HEK293 (cell line): Measurements from ENCODE around the gene BRI3.
A peak's percentile ranks its signal among the peaks of the same experiment; 100 is the strongest.

Experiments used
- FEZF1 ChIP-seq: fragments of 450-650 bp; formaldehyde crosslinking; IDR thresholded peaks from 2 replicates; pipeline ENCODE4 v1.5.1; 2016; ENCODE audit warnings: missing biosample characterization, missing genetic modification characterization
- GFI1B ChIP-seq: fragments of 450-650 bp; formaldehyde crosslinking; IDR thresholded peaks from 2 replicates; pipeline ENCODE4 v1.5.1; 2016; ENCODE audit warnings: missing biosample characterization, missing genetic modification characterization
- GLI4 ChIP-seq: fragments of 450-650 bp; formaldehyde crosslinking; IDR thresholded peaks from 2 replicates; pipeline ENCODE4 v1.5.1; 2016; ENCODE audit warnings: missing biosample characterization, missing genetic modification characterization
- HOXA7 ChIP-seq: sonication (generic); formaldehyde crosslinking; IDR thresholded peaks from 2 replicates; pipeline ENCODE4 v1.8.1; 2022; ENCODE audit warnings: missing genetic modification reagents, borderline replicate concordance
- IKZF3 ChIP-seq: fragments of 450-650 bp; IDR thresholded peaks from 2 replicates; pipeline ENCODE4 v1.5.0; 2018; ENCODE audit warnings: missing biosample characterization, mild to moderate bottlenecking, missing genetic modification characterization, moderate library complexity
- MEIS1 ChIP-seq: sonication (generic); formaldehyde crosslinking; IDR thresholded peaks from 2 replicates; pipeline ENCODE4 v1.8.1; 2022; ENCODE audit warnings: missing genetic modification reagents, mild to moderate bottlenecking, borderline replicate concordance
- OVOL3 ChIP-seq: fragments of 450-650 bp; formaldehyde crosslinking; IDR thresholded peaks from 2 replicates; pipeline ENCODE4 v1.5.1; 2016; ENCODE audit warnings: missing biosample characterization, missing genetic modification characterization
- REST ChIP-seq: fragments of 450-650 bp; formaldehyde crosslinking; IDR thresholded peaks from 2 replicates; pipeline ENCODE4 v1.5.1; 2016; ENCODE audit warnings: missing biosample characterization, missing genetic modification characterization
- SALL2 ChIP-seq: fragments of 450-650 bp; formaldehyde crosslinking; IDR thresholded peaks from 2 replicates; pipeline ENCODE4 v1.5.0; 2017; ENCODE audit warnings: missing biosample characterization, mild to moderate bottlenecking, missing genetic modification characterization, borderline replicate concordance
- SP2 ChIP-seq: fragments of 450-650 bp; formaldehyde crosslinking; IDR thresholded peaks from 2 replicates; pipeline ENCODE4 v1.5.1; 2016; ENCODE audit warnings: missing biosample characterization, missing genetic modification characterization
- ZNF112 ChIP-seq: fragments of 450-650 bp; formaldehyde crosslinking; IDR thresholded peaks from 2 replicates; pipeline ENCODE4 v1.5.0; 2017; ENCODE audit warnings: missing biosample characterization, missing genetic modification characterization
- ZNF114 ChIP-seq: fragments of 450-650 bp; formaldehyde crosslinking; IDR thresholded peaks from 2 replicates; pipeline ENCODE4 v1.5.0; 2017; ENCODE audit warnings: missing biosample characterization, missing genetic modification characterization
- ZNF140 ChIP-seq: fragments of 450-650 bp; formaldehyde crosslinking; IDR thresholded peaks from 2 replicates; pipeline ENCODE4 v1.5.1; 2016; ENCODE audit warnings: missing biosample characterization, missing genetic modification characterization
- ZNF223 ChIP-seq: fragments of 450-650 bp; formaldehyde crosslinking; IDR thresholded peaks from 2 replicates; pipeline ENCODE4 v1.5.1; 2016; ENCODE audit warnings: missing biosample characterization, missing genetic modification characterization
- ZNF26 ChIP-seq: fragments of 450-650 bp; formaldehyde crosslinking; IDR thresholded peaks from 2 replicates; pipeline ENCODE4 v1.5.1; 2016; ENCODE audit warnings: missing biosample characterization, missing genetic modification characterization
- ZNF302 ChIP-seq: fragments of 450-650 bp; formaldehyde crosslinking; IDR thresholded peaks from 2 replicates; pipeline ENCODE4 v1.5.1; 2016; ENCODE audit warnings: missing biosample characterization, missing genetic modification characterization, low read depth
- ZNF324 ChIP-seq: fragments of 450-650 bp; formaldehyde crosslinking; IDR thresholded peaks from 2 replicates; pipeline ENCODE4 v1.5.1; 2016; ENCODE audit warnings: missing biosample characterization, missing genetic modification characterization
- ZNF366 ChIP-seq: fragments of 450-650 bp; formaldehyde crosslinking; conservative IDR thresholded peaks from 2 replicates; pipeline ENCODE4 v1.5.1; 2016; ENCODE audit warnings: missing biosample characterization, missing genetic modification characterization
- ZNF558 ChIP-seq: fragments of 450-650 bp; formaldehyde crosslinking; IDR thresholded peaks from 2 replicates; pipeline ENCODE4 v1.5.1; 2016; ENCODE audit warnings: missing biosample characterization, missing genetic modification characterization
- ZNF626 ChIP-seq: fragments of 450-650 bp; sonication (Bioruptor Pico); formaldehyde crosslinking; IDR thresholded peaks from 2 replicates; pipeline ENCODE4 v1.5.1; 2018; ENCODE audit warnings: missing biosample characterization, missing genetic modification characterization, inconsistent platforms
- ZNF768 ChIP-seq: fragments of 450-650 bp; formaldehyde crosslinking; IDR thresholded peaks from 2 replicates; pipeline ENCODE4 v1.5.1; 2018; ENCODE audit warnings: missing biosample characterization, mild to moderate bottlenecking, missing genetic modification characterization
- TF ChIP-seq, protein P1 (sequence below): fragments of 450-650 bp; formaldehyde crosslinking; conservative IDR thresholded peaks from 2 replicates; pipeline ENCODE4 v1.5.1; 2016; ENCODE audit warnings: low read depth, missing biosample characterization, missing genetic modification characterization
- TF ChIP-seq, protein P2 (sequence below): fragments of 450-650 bp; formaldehyde crosslinking; IDR thresholded peaks from 2 replicates; pipeline ENCODE4 v1.5.1; 2016; ENCODE audit warnings: missing biosample characterization, missing genetic modification characterization, low read depth
- TF ChIP-seq, protein P3 (sequence below): fragments of 450-650 bp; formaldehyde crosslinking; optimal IDR thresholded peaks from 2 replicates; pipeline ENCODE3; 2016; ENCODE audit warnings: missing biosample characterization, mild to moderate bottlenecking, missing genetic modification characterization
- TF ChIP-seq, protein P4 (sequence below): fragments of 450-650 bp; formaldehyde crosslinking; IDR thresholded peaks from 2 replicates; pipeline ENCODE4 v1.5.1; 2016; ENCODE audit warnings: missing biosample characterization, missing genetic modification characterization

The BRI3 gene

GRCh38 chr7:98251601-98252424, 29.7 kb upstream of the BRI3 start, which contains the start of gene TECPR1 (continued):
- TF ChIP-seq, protein P1, sequence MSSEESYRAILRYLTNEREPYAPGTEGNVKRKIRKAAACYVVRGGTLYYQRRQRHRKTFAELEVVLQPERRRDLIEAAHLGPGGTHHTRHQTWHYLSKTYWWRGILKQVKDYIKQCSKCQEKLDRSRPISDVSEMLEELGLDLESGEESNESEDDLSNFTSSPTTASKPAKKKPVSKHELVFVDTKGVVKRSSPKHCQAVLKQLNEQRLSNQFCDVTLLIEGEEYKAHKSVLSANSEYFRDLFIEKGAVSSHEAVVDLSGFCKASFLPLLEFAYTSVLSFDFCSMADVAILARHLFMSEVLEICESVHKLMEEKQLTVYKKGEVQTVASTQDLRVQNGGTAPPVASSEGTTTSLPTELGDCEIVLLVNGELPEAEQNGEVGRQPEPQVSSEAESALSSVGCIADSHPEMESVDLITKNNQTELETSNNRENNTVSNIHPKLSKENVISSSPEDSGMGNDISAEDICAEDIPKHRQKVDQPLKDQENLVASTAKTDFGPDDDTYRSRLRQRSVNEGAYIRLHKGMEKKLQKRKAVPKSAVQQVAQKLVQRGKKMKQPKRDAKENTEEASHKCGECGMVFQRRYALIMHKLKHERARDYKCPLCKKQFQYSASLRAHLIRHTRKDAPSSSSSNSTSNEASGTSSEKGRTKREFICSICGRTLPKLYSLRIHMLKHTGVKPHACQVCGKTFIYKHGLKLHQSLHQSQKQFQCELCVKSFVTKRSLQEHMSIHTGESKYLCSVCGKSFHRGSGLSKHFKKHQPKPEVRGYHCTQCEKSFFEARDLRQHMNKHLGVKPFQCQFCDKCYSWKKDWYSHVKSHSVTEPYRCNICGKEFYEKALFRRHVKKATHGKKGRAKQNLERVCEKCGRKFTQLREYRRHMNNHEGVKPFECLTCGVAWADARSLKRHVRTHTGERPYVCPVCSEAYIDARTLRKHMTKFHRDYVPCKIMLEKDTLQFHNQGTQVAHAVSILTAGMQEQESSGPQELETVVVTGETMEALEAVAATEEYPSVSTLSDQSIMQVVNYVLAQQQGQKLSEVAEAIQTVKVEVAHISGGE (tag by site-specific recombination): peak; percentile 96
- TF ChIP-seq OVOL3 (tag by site-specific recombination): no peak
- TF ChIP-seq ZNF324: no peak
- TF ChIP-seq ZNF768 (tag by site-specific recombination): no peak
- TF ChIP-seq, protein P2, sequence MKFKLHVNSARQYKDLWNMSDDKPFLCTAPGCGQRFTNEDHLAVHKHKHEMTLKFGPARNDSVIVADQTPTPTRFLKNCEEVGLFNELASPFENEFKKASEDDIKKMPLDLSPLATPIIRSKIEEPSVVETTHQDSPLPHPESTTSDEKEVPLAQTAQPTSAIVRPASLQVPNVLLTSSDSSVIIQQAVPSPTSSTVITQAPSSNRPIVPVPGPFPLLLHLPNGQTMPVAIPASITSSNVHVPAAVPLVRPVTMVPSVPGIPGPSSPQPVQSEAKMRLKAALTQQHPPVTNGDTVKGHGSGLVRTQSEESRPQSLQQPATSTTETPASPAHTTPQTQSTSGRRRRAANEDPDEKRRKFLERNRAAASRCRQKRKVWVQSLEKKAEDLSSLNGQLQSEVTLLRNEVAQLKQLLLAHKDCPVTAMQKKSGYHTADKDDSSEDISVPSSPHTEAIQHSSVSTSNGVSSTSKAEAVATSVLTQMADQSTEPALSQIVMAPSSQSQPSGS (tag by site-specific recombination): no peak
- no peak for TF ChIP-seq ZNF114 (tag by site-specific recombination)
- no peak for TF ChIP-seq SALL2 (tag by site-specific recombination)
- no peak for TF ChIP-seq ZNF626 (tag by site-specific recombination)
- no peak for TF ChIP-seq GLI4 (tag by site-specific recombination)
- TF ChIP-seq SP2: peak; percentile 99
- TF ChIP-seq, protein P3, sequence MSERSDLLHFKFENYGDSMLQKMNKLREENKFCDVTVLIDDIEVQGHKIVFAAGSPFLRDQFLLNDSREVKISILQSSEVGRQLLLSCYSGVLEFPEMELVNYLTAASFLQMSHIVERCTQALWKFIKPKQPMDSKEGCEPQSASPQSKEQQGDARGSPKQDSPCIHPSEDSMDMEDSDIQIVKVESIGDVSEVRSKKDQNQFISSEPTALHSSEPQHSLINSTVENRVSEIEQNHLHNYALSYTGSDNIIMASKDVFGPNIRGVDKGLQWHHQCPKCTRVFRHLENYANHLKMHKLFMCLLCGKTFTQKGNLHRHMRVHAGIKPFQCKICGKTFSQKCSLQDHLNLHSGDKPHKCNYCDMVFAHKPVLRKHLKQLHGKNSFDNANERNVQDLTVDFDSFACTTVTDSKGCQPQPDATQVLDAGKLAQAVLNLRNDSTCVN (tag by site-specific recombination): peak; percentile 97
- no peak for TF ChIP-seq GFI1B (tag by site-specific recombination)
- TF ChIP-seq ZNF223: no peak
- no peak for TF ChIP-seq ZNF112 (tag by site-specific recombination)
- no peak for TF ChIP-seq ZNF26 (tag by site-specific recombination)
- no peak for TF ChIP-seq REST (tag by site-specific recombination)
- TF ChIP-seq MEIS1 (CRISPR knock-in tag): no peak
- TF ChIP-seq HOXA7 (CRISPR knock-in tag): no peak
- TF ChIP-seq ZNF366: peak; percentile 80
- no peak for TF ChIP-seq ZNF302 (tag by site-specific recombination)
- TF ChIP-seq FEZF1 (tag by site-specific recombination): no peak
- TF ChIP-seq IKZF3: no peak
- TF ChIP-seq, protein P4, sequence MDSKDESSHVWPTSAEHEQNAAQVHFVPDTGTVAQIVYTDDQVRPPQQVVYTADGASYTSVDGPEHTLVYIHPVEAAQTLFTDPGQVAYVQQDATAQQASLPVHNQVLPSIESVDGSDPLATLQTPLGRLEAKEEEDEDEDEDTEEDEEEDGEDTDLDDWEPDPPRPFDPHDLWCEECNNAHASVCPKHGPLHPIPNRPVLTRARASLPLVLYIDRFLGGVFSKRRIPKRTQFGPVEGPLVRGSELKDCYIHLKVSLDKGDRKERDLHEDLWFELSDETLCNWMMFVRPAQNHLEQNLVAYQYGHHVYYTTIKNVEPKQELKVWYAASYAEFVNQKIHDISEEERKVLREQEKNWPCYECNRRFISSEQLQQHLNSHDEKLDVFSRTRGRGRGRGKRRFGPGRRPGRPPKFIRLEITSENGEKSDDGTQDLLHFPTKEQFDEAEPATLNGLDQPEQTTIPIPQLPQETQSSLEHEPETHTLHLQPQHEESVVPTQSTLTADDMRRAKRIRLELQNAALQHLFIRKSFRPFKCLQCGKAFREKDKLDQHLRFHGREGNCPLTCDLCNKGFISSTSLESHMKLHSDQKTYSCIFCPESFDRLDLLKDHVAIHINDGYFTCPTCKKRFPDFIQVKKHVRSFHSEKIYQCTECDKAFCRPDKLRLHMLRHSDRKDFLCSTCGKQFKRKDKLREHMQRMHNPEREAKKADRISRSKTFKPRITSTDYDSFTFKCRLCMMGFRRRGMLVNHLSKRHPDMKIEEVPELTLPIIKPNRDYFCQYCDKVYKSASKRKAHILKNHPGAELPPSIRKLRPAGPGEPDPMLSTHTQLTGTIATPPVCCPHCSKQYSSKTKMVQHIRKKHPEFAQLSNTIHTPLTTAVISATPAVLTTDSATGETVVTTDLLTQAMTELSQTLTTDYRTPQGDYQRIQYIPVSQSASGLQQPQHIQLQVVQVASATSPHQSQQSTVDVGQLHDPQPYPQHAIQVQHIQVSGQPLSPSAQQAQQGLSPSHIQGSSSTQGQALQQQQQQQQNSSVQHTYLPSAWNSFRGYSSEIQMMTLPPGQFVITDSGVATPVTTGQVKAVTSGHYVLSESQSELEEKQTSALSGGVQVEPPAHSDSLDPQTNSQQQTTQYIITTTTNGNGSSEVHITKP (tag by site-specific recombination): no peak; the same call in 1 of the 2 replicates
- TF ChIP-seq ZNF558 (tag by site-specific recombination): no peak
- TF ChIP-seq ZNF140 (tag by site-specific recombination): no peak
